Stimulated activated naive CD4-positive, alpha-beta T cell treated with Interleukin-2 at 50 U/mL for 16 hours (primary cell): Measurements from ENCODE around the gene BDKRB2.
"Not testable (repeated sequence)": the region's sequence is repeated elsewhere in the genome, so short reads cannot be mapped to it uniquely, and the experiment has no call there.

Source experiments
- DNase-seq: peaks from one replicate; lab custom pipeline; 2025; lab: John Stamatoyannopoulos, UW

Gene BDKRB2

DNA sequence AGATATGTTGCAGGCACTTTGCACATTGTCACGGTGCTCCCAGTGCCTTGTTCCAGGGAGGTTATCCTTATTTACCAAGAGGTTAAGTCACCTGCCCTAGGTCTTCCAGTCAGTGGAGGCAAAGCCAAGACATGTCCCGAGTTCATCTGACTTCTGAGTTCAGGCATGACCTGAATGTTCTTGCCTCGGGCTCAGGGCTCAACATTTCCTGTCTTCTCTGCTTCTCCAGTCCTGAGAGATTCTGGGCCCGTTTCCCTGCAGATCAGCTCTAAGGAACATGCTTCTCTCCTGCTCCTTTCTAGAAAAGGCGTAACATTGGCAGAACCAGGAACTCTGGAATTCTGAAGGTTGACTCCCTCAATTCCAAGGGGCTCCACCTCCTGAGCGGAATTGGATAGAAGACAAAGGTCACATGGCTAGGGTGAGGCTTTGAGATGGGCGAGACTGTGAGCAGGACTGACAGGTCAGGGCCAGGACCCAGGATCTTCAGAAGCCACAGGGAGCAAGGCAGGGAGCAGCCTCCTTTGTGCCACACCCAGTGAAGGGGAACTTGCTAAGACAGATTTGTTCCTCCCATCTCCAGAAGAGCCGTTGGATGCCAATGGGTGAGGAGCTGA lies 19.9 kb downstream of the BDKRB2 start:
- DNase-seq: no peak

DNA sequence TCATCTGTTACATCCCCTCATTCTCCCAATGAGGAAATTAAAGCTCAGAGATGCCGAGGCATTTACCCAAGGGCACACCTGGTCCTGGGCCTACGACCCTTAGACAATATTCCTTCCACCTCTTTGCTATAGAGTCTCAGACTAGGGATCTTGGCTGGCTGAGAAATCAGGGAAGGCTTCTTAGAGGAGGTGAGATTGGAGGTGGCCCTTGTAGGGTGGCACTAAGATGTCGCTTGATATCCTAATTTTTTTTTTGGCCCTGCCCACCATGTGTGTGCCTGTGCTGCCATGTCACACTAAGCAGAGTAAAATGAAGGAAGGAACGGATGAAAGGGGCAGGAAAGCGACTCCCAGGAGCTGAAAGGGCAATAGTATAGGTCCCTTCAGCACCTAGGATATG lies 20.6 kb downstream of the BDKRB2 start:
- no peak for DNase-seq

DNA sequence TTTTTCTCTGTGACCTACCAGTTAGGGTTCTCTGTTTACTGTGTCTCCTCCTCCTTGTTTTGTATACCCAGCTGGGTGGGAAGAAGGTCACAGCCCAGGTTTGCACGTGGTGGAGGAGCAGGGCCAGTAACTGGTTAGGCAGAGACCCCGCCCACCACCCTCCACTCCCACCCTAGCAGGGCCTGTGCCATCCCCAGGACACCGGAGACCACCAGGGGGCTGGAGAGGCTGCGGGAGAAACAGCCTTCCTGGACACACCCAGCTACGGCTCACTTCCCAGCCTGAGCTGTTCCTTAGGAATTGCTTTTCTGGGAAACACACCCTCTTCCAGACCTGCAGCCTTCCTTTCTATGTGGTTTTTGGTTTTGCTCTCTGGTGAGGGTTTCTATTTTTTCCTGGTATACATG lies 21.1 kb downstream of the BDKRB2 start:
- DNase-seq: no peak

DNA sequence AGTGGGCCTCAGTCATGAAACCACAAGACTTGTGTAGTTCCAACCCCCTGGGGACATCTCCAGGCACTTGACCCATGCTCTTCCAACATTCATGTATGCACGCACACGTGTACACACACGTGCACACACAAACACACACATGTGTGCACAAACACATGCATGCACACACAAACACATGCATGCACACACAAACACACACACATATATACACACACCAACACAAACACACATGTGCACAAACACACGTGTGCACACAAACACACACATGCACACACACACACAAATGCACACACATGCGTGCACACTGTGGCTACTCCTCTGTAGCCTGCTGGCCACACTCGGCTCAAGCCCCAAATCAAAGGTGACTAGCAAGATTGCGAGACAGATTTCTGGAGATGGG lies 22.8 kb downstream of the BDKRB2 start:
- DNase-seq: no peak

DNA sequence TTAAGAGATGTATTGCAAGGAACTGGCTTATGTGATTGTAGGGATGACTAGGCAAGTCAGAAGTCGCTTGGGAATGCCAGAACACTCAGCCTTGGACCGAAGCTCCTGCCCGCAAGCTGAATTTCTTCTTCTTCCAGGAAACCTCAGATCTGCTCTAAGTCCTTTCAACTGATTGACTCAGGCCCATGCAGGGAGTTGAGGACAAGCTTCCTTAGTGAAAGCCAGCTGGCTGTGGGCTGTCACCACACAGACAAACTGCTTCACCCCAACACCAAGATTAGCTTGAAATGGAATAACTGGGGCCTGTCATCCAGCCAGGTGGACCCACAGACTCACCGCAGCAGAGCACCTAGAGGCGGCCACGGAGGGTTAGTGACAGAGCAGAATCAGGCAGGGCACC lies 24.7 kb downstream of the BDKRB2 start:
- no peak for DNase-seq

- DNase-seq: no peak
Observed at GRCh38 chr14:96231056-96231455, 26.4 kb downstream of the BDKRB2 start.

GRCh38 chr14:96231526-96232130 lies 27.0 kb downstream of the BDKRB2 start:
- no peak for DNase-seq

GRCh38 chr14:96232506-96232905 lies 27.9 kb downstream of the BDKRB2 start:
- DNase-seq: no peak

GRCh38 chr14:96233661-96234060 lies 29.0 kb downstream of the BDKRB2 start:
- no peak for DNase-seq

- DNase-seq: no peak
Observed at GRCh38 chr14:96235426-96235825, 30.8 kb downstream of the BDKRB2 start.

GRCh38 chr14:96237641-96238040 lies 33.0 kb downstream of the BDKRB2 start:
- no peak for DNase-seq

DNA sequence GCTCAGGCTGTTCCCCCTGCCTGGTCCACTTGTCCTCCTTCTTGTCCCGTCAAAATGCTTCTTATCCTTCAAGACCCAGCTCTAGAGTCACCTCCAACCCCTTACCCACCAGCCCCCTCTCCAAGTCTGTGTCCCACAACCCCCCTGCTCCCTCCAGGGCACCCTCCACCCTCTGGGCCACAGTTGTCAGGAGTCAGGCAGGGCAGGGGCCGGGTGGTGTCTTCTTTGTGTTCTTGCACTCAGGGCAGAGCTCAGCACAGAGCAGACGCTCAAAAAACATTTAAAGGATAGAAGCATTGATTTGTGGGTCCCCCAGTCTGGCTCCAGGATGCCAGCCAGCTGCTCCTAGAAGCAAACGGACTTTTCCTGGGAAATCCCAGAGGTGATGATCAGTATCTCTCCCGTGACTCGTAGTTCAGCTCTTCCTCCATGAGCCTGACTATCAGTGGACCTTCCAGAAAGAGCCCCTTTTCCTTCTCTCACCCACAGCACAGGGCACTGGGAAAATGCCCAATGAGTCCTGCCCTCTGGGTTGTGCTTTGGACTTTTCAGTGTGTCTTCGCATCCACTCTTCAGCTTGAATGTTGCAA lies 34.1 kb downstream of the BDKRB2 start:
- no peak for DNase-seq

GRCh38 chr14:96239711-96240141 lies 35.1 kb downstream of the BDKRB2 start:
- no peak for DNase-seq

DNA sequence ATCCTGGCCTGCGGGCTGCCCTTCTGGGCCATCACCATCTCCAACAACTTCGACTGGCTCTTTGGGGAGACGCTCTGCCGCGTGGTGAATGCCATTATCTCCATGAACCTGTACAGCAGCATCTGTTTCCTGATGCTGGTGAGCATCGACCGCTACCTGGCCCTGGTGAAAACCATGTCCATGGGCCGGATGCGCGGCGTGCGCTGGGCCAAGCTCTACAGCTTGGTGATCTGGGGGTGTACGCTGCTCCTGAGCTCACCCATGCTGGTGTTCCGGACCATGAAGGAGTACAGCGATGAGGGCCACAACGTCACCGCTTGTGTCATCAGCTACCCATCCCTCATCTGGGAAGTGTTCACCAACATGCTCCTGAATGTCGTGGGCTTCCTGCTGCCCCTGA lies 36.0 kb downstream of the BDKRB2 start:
- no peak for DNase-seq

DNA sequence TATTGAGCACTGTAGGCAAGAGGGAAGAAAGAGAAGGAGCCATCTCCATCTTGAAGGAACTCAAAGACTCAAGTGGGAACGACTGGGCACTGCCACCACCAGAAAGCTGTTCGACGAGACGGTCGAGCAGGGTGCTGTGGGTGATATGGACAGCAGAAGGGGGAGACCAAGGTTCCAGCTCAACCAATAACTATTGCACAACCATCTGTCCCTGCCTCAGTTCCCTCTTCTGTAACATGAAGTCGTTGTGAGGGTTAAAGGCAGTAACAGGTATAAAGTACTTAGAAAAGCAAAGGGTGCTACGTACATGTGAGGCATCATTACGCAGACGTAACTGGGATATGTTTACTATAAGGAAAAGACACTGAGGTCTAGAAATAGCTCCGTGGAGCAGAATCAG lies 37.5 kb downstream of the BDKRB2 start:
- DNase-seq: no peak

- no peak for DNase-seq
Observed at GRCh38 chr14:96243785-96244184, 39.1 kb downstream of the BDKRB2 start.

DNA sequence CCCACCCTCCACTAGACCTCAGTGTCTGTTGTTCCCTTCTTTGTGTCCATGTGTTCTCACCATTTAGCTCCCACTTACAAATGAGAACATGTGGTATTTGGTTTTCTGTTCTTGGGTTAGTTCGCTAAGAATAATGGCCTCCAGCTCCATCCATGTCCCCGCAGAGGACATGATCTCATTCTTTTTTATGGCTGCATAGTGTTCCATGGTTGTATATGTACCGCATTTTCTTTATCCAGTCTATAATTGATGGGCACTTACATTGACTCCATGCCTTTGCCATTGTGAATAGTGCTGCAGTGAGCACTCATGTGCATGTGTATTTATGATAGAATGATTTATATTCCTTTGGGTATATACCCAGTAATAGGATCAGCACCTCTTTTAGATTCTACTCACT lies 40.4 kb downstream of the BDKRB2 start:
- DNase-seq: not testable (repeated sequence)

GRCh38 chr14:96245710-96246538 lies 41.3 kb downstream of the BDKRB2 start:
- DNase-seq: no peak

- no peak for DNase-seq
Observed at GRCh38 chr14:96246539-96246847, 41.9 kb downstream of the BDKRB2 start.

DNA sequence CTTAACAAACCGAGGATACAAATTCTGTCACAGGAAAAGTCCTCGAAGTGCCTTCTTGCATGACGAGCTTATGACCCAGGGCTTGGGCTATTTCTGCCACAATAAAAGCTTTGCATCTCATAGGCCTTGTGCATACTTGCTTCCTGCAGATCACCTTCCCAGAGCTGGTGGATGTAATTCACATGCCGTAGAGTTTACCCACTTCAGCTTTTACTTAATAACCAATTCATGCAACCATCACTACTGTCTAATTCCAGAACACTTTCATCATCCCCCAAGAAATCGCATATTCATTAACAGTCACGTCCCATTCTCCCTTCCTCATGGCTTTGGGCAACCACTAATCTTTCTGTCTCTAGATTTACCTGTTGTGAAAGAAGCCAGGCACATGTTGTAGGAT lies 42.4 kb downstream of the BDKRB2 start:
- no peak for DNase-seq

DNA sequence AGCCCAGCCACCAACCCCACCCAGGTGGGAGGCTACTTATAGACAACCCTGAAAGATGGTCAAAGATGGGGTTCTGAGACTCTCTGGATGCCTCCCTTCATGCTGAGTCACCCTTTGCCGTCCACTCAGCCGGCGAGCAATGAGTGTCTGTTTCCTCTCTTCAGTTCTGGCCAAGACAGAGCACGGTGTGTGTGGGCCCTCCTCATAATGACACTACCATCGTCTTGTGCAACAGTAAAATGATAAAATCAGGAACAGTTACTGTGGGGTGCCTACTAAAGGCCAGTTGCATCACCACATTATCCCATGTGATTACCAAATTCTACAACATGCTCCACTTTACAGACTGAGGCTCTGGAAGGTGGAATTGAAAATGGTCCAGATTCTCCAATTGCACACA lies 44.4 kb downstream of the BDKRB2 start:
- DNase-seq: no peak

GRCh38 chr14:96250485-96250884 lies 45.8 kb downstream of the BDKRB2 start:
- no peak for DNase-seq

DNA sequence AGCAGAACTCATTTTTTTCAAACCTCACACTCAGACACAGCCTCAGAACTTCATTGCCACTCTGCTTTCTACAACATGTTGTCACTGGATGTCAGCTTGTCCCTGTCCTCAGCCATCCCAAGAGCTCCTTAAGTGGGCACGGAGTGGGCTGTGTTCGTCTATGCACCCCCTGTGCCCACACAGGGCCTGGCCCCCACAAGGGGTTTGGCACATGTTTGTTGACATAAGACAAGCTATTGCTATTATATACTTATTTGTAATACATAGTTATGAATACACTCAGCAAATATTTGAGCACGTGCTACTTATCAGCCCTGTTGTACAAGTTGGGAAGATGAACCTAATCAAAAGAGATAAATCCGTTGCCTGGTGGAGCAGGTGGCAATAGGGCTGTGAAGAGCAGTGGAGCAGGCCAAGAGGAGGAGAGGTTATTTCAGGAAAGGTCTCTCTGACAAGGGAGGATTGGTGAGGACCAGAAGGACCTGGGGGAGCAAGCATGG lies 47.1 kb downstream of the BDKRB2 start:
- no peak for DNase-seq
